Lung microvascular endothelial cell (primary cell): Measurements from ENCODE around the gene ECT2. TPM values are rescaled to one million over a fixed set of nuclear protein-coding genes. Genes with fewer than 3 reads are reported as not detected.
"Not testable (repeated sequence)": the region's sequence is repeated elsewhere in the genome, so short reads cannot be mapped to it uniquely, and the experiment has no call there.

Source experiments
- DNase-seq, 2 donors: peaks; one replicate each; pipeline versions ENCODE4 v3.0.0 to v3.0.0-alpha.2; 2010; ENCODE audit warnings: low read depth in 2 of 2
- total RNA-seq: library from RNA; depleted of rRNA; stranded (reverse); fragments of >200 nt; gene quantifications from 2 replicates; pipeline ENCODE4 v1.2.1, GENCODE V29; 2014

The ECT2 gene
- total RNA-seq, 1 donor from 2014 or later, result 15.1 TPM

DNA sequence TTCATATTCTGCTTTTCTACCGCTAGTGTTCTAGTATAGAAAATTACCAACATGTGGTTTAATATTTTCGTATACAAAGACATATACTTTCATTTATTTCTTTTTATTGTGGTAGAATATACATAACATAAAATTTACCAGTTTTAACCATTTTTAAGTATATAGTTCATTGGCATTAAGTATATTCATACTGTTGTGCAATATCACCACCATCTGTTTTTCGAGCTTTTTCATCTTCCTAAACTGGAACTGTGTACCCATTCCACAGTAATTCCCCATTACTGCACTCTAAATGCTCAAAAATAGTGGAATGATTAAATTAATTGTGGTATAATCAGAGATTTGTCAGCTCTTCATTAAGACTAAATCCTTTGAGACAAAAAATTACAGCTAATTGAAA, 62.9 kb downstream of the ECT2 start:
- no peak for DNase-seq

DNA sequence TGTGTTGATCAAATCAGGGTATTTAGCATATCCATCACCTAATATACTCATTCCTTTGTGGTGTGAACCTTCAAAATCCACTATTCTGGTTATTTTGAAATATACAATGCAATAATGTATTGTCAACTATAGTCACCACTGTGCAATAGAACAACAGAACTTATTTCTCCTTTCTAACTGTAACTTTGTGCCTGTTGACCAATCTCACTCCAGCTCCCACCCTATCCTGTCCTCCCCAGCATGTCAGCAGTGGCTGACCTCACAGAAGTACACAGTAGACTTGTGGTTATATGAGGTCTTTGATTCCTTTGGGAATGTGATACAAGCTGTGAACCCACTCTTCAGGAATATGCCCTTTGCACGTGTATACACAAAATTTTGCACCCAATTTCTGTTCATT, 64.2 kb downstream of the ECT2 start:
- DNase-seq, result no peak

DNA sequence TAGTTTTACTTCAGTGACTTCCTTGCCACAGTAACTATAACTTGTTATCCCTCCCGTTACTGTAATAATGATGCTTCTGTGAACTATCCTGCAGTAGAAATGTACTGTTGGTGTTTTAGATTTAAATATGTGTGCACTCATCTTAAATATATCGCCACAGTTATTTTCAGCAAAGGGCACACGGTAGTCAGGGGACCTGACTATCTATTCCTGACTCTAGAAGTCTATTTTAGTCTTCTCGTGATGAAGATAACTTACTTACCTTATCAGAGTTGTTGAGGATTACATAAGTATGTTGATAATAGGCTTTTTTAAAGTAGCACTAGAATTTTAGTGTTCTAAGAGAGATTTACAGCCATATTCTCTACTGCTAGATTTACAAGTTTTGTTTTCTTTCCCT, 65.3 kb downstream of the ECT2 start:
- DNase-seq, result no peak

- DNase-seq, result no peak
These were observed 65.8 kb downstream of the ECT2 start for GRCh38 chr3:172816281-172816680.

- DNase-seq, result no peak
These were observed 66.4 kb downstream of the ECT2 start for GRCh38 chr3:172816968-172817367.

DNA sequence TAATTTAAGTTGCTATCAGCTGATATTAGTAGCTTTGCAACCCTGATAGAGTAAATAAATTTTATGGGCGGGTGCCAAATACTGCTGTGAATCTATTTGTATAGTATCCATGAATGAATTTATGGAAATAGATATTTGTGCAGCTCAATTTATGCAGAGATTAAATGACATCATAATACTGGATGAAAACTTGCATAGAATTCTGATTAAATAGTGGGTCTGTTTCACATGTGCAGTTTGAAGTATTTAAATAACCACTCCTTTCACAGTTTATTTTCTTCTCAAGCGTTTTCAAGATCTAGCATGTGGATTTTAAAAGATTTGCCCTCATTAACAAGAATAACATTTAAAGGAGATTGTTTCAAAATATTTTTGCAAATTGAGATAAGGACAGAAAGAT, 70.0 kb downstream of the ECT2 start:
- no peak for DNase-seq

DNA sequence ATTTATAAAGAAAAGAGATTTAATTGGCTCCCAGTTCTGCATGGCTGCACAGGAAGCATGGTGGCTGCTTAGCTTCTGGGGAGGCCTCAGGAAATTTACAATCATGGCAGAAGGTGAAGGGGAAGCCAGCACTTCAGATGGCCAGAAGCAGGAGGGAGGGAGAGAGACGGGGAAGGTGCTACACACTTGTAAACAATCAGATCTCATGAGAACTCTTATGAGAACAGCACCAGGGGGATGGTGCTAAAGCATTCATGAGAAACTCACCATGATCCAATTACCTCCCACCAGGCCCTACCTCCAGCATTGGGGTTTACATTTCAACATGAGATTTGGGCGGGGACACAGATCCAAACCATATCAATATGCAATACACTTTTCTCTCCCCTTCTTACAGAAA, 73.7 kb downstream of the ECT2 start:
- DNase-seq, result no peak

- DNase-seq, result not testable (repeated sequence)
These were observed 76.7 kb downstream of the ECT2 start for GRCh38 chr3:172827231-172827630.

DNA sequence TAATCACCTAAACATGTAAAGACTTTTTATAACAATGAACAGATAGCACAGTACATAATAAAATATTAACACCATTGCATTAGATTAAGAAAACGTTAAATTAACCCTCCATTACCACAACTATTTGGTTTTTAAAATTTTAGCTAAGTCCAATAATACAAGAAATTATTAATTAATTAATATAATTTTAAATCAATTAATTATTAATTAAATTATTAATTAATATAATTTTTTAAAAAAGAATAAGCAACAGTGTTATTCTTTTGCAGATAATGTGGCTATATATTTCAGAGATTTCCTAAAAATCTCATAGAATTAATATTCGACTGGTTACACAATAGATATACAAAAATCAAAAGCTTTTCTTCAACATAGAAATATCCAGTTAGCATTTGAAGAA, 82.5 kb downstream of the ECT2 start:
- DNase-seq, result no peak

DNA sequence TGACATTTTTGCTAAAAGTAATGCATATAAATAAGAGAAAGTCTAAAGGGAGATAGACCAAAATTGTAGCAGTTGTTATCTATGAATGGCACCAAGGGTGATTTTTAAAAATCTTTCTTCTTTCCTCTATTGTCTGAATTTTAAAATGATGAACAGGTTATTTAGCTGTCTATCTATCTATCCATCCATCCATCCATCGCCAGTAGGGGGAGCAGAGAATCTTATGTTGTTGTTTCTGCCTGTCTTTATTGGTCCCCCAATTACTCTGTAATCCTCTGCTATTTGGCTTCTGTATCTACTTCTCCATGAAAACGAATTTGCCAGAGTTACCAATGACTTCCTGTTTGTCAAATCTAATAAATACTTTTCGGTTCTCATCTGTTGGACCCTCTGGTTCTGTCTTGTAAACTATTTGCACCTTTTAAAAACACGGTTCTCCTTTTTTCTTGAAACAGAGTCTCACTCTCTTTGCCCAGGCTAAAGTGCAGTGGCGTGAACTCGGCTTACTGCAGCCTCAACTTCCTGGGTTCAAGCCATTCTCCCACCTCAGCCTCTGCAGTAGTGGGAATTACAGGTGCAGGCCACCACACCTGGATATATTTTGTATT, 86.0 kb downstream of the ECT2 start:
- DNase-seq, result peak; percentile 70 to 84

GRCh38 chr3:172839679-172840078, 89.2 kb downstream of the ECT2 start:
- DNase-seq, result no peak

DNA sequence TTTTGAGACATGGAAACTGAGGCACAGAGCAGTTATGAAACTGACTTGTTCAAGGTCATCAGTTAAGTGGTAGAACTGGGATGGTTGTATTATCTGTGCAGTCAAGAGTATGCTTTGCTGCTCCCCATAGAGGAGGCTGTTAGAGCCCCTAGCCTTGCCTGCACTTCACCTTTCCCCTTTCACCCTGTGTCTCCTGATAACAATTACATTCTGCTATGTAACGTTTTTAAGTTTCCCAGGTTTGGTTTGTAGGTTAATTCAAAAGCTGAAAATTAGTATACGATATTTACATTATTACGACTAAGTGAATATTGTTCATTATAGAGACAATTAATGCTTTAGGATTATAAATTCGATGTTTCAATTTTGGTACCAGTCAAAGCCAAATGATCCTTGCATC, 89.9 kb downstream of the ECT2 start:
- DNase-seq, result no peak

DNA sequence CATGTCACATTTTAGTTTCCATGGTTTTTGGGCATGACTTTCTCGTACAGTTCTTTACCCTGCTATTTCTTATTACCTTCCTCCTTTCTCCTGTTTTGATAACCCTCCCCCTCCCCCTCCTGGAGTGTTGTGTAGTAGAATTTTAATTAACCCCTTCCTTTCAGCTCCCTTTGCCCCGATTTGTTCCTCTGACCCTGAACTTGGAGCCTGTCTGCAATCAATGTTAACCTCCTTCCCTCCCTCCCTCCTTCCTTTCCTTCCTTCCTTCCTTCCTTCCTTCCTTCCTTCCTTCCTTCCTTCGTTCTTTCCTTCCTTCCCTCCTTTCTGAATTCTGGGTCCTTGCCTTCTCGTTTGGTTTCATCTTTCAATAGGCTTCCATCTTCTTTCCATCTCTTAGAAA, 90.4 kb downstream of the ECT2 start:
- DNase-seq, result no peak

DNA sequence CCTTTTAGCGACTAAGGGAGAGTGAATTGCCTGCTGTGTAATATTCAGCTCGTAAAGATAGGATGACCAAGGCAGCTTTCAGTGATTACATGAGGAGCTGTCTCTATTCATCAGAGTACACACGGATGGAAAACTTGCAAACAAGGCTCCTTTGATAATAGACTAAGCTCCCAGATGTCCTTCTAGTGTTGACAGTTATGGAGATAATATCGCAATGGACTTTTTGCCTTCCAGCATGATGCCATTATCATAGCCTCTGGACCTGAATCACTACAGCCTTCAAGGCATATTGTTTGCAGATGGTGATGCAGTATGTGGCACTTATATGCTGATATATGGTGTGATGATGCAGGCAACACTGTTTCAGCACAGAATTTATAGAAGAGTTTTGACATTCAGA, 93.9 kb downstream of the ECT2 start:
- DNase-seq, result no peak

GRCh38 chr3:172846103-172846561, 95.6 kb downstream of the ECT2 start:
- DNase-seq, result no peak

GRCh38 chr3:172846706-172847105, 96.2 kb downstream of the ECT2 start:
- no peak for DNase-seq

DNA sequence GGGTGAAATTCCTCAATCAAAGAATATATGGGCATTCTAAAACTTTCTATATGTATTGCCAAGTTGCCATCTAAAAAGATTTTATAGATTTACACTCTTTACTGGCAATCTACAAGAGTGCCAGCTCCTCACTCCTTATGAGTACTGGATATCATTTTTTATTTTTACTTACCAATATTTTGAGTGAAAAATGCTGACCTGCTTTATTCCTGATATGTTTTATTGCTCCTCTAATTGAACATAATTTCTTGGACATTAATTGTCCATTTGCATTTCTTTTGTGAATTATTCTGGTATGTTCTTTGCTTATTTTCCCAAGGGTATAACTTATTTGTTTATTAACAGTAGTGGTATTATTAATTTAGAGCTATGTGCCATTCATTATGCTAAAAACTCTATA, 96.8 kb downstream of the ECT2 start:
- DNase-seq, result no peak

DNA sequence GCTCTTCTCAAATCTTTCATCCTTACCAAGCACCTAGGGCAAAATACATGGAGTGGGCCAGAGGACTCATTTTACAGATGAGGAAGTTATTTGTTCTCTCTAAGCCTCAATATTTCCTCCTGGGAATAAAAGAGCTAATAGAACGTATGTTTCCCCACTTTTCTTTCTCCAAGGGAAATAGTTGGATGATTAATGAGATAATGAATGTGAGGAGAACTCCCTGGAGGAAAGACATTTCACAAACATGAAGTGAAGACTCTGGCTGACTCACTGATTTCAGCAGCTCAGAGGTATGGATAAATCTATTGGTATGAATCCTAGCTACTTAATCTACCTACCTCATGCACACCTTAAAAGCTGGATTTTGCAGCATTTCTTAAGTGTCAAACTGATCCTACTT, 98.4 kb downstream of the ECT2 start:
- peak in 1 of 2 donors; percentile 23 for DNase-seq

DNA sequence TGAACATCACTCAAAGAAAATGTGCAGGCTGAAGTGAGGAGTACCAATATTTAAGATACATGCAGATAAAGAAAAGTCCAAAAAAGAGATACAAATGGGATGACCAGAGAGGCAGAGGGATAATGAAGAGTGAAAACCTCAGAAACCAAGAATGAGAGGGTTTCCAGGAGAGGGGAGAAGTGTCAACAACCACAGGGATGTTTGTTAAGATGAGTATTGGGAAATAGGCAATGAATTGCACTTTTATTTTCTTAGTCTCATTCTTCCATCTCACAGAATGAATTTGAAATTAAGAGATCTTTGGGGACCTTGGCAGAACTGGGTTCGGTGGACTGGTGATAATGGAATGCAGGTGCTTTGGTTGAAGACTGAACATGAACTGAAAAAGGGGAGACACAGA, 102.5 kb downstream of the ECT2 start:
- DNase-seq, result no peak

- DNase-seq, result no peak
These were observed 103.6 kb downstream of the ECT2 start for GRCh38 chr3:172853921-172854666.

DNA sequence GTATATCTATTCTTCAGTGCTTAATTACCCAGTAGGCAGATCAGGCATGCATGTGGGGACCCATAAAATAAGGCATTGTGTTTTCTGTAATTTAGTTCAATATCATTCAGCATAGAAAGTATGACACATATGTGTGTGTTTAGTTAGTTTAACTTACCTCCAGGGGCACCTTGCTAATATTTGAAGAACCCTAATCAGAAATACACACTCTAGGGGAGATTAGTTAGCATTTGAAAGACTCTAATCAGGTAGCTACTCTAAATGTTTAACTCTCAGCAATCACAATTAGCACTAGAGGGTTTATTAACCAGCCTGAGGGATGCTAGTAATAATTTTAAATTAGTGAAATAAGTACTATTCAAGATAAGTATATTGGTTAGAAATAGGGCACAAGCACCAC, 104.5 kb downstream of the ECT2 start:
- no peak for DNase-seq

GRCh38 chr3:172856795-172857742, 106.5 kb downstream of the ECT2 start:
- peak; percentile 70 to 94 for DNase-seq
